HG03196 (cell line): Measurements from ENCODE around the gene ANXA3.
"Not testable (repeated sequence)": the region's sequence is repeated elsewhere in the genome, so short reads cannot be mapped to it uniquely, and the experiment has no call there.

ENCODE experiments used
- ATAC-seq: cut with Tn5 transposase; IDR thresholded peaks from one replicate; pipeline ENCODE4 v1.9.1; 2021; ENCODE audit not compliant: unreplicated experiment

ANXA3 gene

GRCh38 chr4:78551420-78552351 lies at the start of gene ANXA3:
Gene ANXA3 (plus strand): TSS chr4:78551770. CDS start chr4:78554474, 2,704 bp downstream.
- no peak for ATAC-seq

- not testable (repeated sequence) for ATAC-seq
Measured at GRCh38 chr4:78506260-78506659, 45.3 kb upstream of the ANXA3 start.

- ATAC-seq = no peak
Measured at GRCh38 chr4:78509043-78509442, 42.5 kb upstream of the ANXA3 start.

GRCh38 chr4:78510108-78510507 lies 41.5 kb upstream of the ANXA3 start:
- no peak for ATAC-seq

GRCh38 chr4:78510681-78511080 lies 40.9 kb upstream of the ANXA3 start:
- no peak for ATAC-seq

- no peak for ATAC-seq
Measured at GRCh38 chr4:78512357-78512920, 39.1 kb upstream of the ANXA3 start.

GRCh38 chr4:78513411-78513975 lies 38.1 kb upstream of the ANXA3 start:
- no peak for ATAC-seq

- no peak for ATAC-seq
Measured at GRCh38 chr4:78517050-78517652, 34.4 kb upstream of the ANXA3 start.

GRCh38 chr4:78518561-78518960 lies 33.0 kb upstream of the ANXA3 start:
- no peak for ATAC-seq

- ATAC-seq = no peak
Measured at GRCh38 chr4:78519962-78520361, 31.6 kb upstream of the ANXA3 start.

GRCh38 chr4:78520808-78521226 lies 30.8 kb upstream of the ANXA3 start:
- ATAC-seq = no peak

- ATAC-seq = no peak
Measured at GRCh38 chr4:78524009-78524408, 27.6 kb upstream of the ANXA3 start.

GRCh38 chr4:78525559-78525958 lies 26.0 kb upstream of the ANXA3 start:
- no peak for ATAC-seq

GRCh38 chr4:78527103-78527502 lies 24.5 kb upstream of the ANXA3 start:
- ATAC-seq = no peak

GRCh38 chr4:78527555-78527954 lies 24.0 kb upstream of the ANXA3 start:
- no peak for ATAC-seq

GRCh38 chr4:78528327-78528726 lies 23.2 kb upstream of the ANXA3 start:
- ATAC-seq = no peak

- no peak for ATAC-seq
Measured at GRCh38 chr4:78529569-78530209, 21.9 kb upstream of the ANXA3 start.

- ATAC-seq = no peak
Measured at GRCh38 chr4:78532046-78532445, 19.5 kb upstream of the ANXA3 start.

GRCh38 chr4:78533854-78534253 lies 17.7 kb upstream of the ANXA3 start:
- no peak for ATAC-seq

- no peak for ATAC-seq
Measured at GRCh38 chr4:78534286-78534955, 17.1 kb upstream of the ANXA3 start.

GRCh38 chr4:78542373-78542772 lies 9.2 kb upstream of the ANXA3 start:
- ATAC-seq = no peak
